ENCODE results near the gene LRP1B.

DNA sequence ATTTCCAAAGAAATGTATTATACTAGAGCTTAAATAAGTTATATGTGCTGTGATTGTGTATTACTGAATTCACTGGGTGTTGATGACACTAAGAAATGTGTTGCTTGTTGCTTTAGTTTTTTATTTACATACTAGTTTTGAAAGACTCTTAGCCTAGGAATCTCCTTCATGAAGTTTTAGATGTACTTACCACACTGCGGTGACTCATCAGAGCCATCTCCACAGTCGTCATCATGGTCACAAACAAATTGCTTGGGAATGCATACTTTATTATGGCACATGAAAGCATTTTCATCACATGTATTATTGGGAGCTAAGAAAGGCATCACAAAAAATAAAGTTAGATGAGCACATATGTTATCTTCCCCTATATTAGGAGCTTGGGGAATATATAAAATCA, 1624.2 kb downstream of the LRP1B start:
- TF ChIP-seq ESRRG (CRISPR knock-in tag; IDR thresholded peaks at IDR 0.05), result no peak
- no peak for TF ChIP-seq ZNF70 (CRISPR knock-in tag; IDR thresholded peaks at IDR 0.05)
- TF ChIP-seq, protein P1, sequence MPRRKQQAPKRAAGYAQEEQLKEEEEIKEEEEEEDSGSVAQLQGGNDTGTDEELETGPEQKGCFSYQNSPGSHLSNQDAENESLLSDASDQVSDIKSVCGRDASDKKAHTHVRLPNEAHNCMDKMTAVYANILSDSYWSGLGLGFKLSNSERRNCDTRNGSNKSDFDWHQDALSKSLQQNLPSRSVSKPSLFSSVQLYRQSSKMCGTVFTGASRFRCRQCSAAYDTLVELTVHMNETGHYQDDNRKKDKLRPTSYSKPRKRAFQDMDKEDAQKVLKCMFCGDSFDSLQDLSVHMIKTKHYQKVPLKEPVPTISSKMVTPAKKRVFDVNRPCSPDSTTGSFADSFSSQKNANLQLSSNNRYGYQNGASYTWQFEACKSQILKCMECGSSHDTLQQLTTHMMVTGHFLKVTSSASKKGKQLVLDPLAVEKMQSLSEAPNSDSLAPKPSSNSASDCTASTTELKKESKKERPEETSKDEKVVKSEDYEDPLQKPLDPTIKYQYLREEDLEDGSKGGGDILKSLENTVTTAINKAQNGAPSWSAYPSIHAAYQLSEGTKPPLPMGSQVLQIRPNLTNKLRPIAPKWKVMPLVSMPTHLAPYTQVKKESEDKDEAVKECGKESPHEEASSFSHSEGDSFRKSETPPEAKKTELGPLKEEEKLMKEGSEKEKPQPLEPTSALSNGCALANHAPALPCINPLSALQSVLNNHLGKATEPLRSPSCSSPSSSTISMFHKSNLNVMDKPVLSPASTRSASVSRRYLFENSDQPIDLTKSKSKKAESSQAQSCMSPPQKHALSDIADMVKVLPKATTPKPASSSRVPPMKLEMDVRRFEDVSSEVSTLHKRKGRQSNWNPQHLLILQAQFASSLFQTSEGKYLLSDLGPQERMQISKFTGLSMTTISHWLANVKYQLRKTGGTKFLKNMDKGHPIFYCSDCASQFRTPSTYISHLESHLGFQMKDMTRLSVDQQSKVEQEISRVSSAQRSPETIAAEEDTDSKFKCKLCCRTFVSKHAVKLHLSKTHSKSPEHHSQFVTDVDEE (CRISPR knock-in tag; IDR thresholded peaks at IDR 0.05), result no peak
- TF ChIP-seq, protein P2, sequence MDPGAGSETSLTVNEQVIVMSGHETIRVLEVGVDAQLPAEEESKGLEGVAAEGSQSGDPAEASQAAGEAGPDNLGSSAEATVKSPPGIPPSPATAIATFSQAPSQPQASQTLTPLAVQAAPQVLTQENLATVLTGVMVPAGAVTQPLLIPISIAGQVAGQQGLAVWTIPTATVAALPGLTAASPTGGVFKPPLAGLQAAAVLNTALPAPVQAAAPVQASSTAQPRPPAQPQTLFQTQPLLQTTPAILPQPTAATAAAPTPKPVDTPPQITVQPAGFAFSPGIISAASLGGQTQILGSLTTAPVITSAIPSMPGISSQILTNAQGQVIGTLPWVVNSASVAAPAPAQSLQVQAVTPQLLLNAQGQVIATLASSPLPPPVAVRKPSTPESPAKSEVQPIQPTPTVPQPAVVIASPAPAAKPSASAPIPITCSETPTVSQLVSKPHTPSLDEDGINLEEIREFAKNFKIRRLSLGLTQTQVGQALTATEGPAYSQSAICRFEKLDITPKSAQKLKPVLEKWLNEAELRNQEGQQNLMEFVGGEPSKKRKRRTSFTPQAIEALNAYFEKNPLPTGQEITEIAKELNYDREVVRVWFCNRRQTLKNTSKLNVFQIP (CRISPR knock-in tag; IDR thresholded peaks at IDR 0.05; ENCODE audit: borderline replicate concordance, low read depth), result no peak
- TF ChIP-seq, protein P3, sequence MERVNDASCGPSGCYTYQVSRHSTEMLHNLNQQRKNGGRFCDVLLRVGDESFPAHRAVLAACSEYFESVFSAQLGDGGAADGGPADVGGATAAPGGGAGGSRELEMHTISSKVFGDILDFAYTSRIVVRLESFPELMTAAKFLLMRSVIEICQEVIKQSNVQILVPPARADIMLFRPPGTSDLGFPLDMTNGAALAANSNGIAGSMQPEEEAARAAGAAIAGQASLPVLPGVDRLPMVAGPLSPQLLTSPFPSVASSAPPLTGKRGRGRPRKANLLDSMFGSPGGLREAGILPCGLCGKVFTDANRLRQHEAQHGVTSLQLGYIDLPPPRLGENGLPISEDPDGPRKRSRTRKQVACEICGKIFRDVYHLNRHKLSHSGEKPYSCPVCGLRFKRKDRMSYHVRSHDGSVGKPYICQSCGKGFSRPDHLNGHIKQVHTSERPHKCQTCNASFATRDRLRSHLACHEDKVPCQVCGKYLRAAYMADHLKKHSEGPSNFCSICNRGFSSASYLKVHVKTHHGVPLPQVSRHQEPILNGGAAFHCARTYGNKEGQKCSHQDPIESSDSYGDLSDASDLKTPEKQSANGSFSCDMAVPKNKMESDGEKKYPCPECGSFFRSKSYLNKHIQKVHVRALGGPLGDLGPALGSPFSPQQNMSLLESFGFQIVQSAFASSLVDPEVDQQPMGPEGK (CRISPR knock-in tag; IDR thresholded peaks at IDR 0.05; ENCODE audit: borderline replicate concordance), result no peak
- no peak for TF ChIP-seq ZC3H10 (CRISPR knock-in tag; IDR thresholded peaks at IDR 0.05)
- TF ChIP-seq ISL1 (CRISPR knock-in tag; IDR thresholded peaks at IDR 0.05), result no peak
- no peak for TF ChIP-seq TOX (CRISPR knock-in tag; IDR thresholded peaks at IDR 0.05; ENCODE audit: borderline replicate concordance)
- TF ChIP-seq TCF4 (CRISPR knock-in tag; IDR thresholded peaks at IDR 0.05; ENCODE audit: borderline replicate concordance), result no peak
- TF ChIP-seq ARNTL (CRISPR knock-in tag; IDR thresholded peaks at IDR 0.05; ENCODE audit: borderline replicate concordance, low read depth), result no peak
- TF ChIP-seq CSDC2 (CRISPR knock-in tag; IDR thresholded peaks at IDR 0.05), result no peak
- TF ChIP-seq, protein P4, sequence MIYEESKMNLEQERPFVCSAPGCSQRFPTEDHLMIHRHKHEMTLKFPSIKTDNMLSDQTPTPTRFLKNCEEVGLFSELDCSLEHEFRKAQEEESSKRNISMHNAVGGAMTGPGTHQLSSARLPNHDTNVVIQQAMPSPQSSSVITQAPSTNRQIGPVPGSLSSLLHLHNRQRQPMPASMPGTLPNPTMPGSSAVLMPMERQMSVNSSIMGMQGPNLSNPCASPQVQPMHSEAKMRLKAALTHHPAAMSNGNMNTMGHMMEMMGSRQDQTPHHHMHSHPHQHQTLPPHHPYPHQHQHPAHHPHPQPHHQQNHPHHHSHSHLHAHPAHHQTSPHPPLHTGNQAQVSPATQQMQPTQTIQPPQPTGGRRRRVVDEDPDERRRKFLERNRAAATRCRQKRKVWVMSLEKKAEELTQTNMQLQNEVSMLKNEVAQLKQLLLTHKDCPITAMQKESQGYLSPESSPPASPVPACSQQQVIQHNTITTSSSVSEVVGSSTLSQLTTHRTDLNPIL (CRISPR knock-in tag; IDR thresholded peaks at IDR 0.05; ENCODE audit: low read depth), result no peak

Data from SK-N-SH treated with all-trans-retinoic acid at 6 μM for 48 hours (cell line).